Dendritic cell treated with granulocyte-macrophage colony-stimulating factor and Interleukin-4, amounts not matched to agents 40 ng/mL and 50 ng/mL, for 4 days (primary cell): ENCODE results near the gene GOLGA8T.
"Not testable (repeated sequence)": the region's sequence is repeated elsewhere in the genome, so short reads cannot be mapped to it uniquely, and the experiment has no call there.

ENCODE experiments used
- H3K27ac Mint-ChIP-seq: one replicate; pipeline ENCODE4 v1.8.0; 2022; ENCODE audit warnings: mild to moderate bottlenecking, mixed read lengths
- H3K27me3 Mint-ChIP-seq: one replicate; pipeline ENCODE4 v1.8.0; 2022; ENCODE audit warnings: mild to moderate bottlenecking, mixed read lengths
- H3K36me3 Mint-ChIP-seq: one replicate; pipeline ENCODE4 v1.8.0; 2022; ENCODE audit warnings: low read depth, mixed read lengths
- H3K4me1 Mint-ChIP-seq: one replicate; pipeline ENCODE4 v1.8.0; 2022; ENCODE audit warnings: low read depth, mixed read lengths
- H3K4me3 Mint-ChIP-seq: one replicate; pipeline ENCODE4 v1.8.0; 2022; ENCODE audit warnings: mild to moderate bottlenecking, moderate library complexity, mixed read lengths
- H3K9me3 Mint-ChIP-seq: one replicate; pipeline ENCODE4 v1.8.0; 2022; ENCODE audit warnings: mixed read lengths
- intact Hi-C: fragments of 100-400 bp; cut with micrococcal nuclease; formaldehyde crosslinking; loops from one replicate; pipeline ENCODE4 v1.15.0; 2022

The GOLGA8T gene

DNA sequence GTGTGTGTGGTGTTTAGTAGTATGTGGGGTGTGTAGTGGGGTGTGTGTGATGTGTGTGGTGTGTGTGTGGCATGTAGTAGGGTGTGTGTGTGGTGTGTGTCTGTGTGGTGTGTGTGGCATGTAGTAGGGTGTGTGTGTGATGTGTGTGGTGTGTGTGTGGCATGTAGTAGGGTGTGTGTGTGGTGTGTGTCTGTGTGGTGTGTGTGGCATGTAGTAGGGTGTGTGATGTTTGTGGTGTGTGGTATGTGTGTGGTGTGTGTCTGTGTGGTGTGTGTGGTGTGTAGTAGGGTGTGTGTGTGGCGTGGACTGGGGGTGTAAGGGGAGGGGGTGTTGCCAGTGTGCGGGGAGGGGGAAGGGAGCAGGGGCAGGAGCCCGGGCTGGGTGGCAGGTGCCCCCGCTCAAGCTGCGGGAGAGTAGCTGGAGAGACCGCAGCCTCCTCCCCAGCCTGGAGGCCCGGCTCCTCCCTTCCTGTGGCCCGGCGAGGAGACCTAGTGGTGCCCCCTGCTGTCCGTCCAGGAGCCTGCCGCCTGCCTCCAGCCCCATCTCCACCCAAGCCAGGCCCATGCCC is 38.3 kb downstream of the GOLGA8T start:
- intact Hi-C loops, H3K36me3 Mint-ChIP-seq, H3K4me1 Mint-ChIP-seq, H3K9me3 Mint-ChIP-seq, H3K4me3 Mint-ChIP-seq, H3K27ac Mint-ChIP-seq, H3K27me3 Mint-ChIP-seq: not testable (repeated sequence)

DNA sequence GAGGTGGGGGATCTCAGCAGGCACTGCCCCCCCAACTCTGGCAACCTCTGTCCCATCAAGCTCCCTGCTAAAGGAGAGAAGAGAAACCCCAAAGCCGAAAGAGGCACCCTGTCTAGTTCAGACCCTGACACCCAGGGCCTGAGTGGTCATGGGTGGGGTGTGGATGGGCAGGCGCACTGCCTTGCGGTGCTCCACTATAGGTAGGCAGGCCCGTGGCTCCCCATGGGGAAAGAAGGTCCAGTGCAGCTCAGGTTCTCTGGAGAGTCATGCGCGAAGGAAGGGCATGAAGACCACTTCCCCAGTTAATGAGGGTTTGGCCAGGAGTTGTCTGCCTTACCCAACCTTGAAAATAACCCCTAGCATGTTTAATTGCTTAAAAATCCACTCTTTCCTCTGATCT is 40.4 kb downstream of the GOLGA8T start:
- intact Hi-C loops, H3K27me3 Mint-ChIP-seq, H3K36me3 Mint-ChIP-seq, H3K4me1 Mint-ChIP-seq, H3K4me3 Mint-ChIP-seq, H3K27ac Mint-ChIP-seq, H3K9me3 Mint-ChIP-seq: not testable (repeated sequence)

DNA sequence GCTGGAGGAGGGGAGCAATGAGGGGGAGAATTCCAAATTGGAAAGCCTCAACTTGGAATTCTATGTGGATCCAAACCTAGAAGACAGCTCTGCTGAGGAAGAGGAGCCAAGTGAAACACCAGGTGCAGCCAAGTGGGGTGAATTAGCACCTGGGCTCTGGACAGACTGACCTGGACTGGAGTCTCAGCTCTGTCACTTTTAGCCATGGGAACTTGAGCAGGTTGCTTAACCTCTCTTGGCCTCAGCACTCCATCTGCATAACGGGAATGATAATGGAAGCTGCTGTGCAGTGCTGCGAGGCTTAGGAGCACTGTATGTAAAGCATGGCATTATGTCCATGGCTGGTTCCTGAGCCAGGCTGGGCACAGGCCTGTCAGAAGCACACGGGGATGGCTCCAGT is 41.8 kb downstream of the GOLGA8T start:
- H3K4me1 Mint-ChIP-seq, H3K36me3 Mint-ChIP-seq, H3K4me3 Mint-ChIP-seq, H3K27ac Mint-ChIP-seq, H3K27me3 Mint-ChIP-seq, H3K9me3 Mint-ChIP-seq, intact Hi-C loops: not testable (repeated sequence)

DNA sequence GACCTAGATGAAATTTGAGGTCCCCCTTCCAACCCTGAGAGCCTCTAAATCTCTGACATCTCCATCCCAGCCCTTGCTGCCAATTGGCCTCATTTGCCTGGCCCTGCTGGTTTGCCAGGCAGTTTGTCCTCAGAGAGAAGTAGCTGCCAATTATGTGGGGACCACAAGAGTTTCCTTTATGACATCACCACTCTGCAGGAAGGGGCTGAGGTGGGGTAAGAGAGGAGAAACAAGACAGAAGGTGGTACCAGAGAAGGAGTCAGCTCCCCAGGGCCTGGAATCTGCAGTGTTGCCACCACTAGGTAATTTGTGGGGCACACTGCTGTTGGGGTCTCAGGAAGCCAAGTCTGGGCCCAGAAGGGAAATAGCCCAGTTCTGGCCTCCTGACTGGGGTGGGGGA is 45.0 kb downstream of the GOLGA8T start:
- H3K4me3 Mint-ChIP-seq, H3K27me3 Mint-ChIP-seq, intact Hi-C loops, H3K4me1 Mint-ChIP-seq, H3K36me3 Mint-ChIP-seq, H3K27ac Mint-ChIP-seq, H3K9me3 Mint-ChIP-seq: not testable (repeated sequence)

DNA sequence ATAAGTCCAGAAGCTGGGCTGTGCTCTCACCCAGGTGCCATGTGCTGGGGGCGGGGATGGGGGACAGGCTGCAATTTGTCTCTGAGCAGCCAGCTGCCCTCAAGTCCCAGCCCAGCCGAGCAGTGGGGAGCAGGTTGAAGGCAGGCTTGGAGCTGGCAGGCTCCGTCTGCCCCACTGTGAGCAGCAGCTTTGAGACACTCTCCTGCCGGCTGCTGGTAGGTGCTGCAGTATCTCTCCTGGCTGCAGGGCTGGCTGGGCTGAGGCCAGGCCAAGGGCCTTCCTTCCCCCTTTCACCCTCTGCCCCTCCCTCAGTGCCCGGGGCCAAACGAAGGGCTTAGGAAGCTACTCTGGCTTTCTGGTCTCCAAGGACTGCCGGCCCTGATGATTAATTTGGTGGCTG is 50.6 kb downstream of the GOLGA8T start:
- H3K27me3 Mint-ChIP-seq, H3K36me3 Mint-ChIP-seq, H3K4me1 Mint-ChIP-seq, intact Hi-C loops, H3K27ac Mint-ChIP-seq, H3K4me3 Mint-ChIP-seq, H3K9me3 Mint-ChIP-seq: not testable (repeated sequence)

DNA sequence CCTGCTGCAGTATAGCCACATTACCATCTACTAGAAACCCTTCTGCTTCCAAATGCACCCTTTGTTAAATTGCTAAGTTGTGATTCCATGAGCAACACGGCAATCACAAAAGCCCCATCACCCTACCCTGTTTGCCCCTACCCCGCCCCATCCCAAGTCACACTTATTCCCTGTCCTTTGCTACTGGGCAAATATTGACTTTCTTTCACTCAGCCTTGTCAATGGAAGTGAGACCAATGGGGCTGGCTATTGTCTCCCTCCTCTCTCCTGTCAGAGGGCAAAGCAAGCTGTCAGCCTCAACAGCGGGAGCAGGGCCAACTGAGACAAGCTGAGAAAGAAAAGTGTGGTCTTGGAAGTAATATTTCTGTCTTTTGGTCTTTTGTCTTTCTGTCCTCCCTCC is 52.6 kb downstream of the GOLGA8T start:
- H3K36me3 Mint-ChIP-seq, H3K27ac Mint-ChIP-seq, intact Hi-C loops, H3K4me1 Mint-ChIP-seq, H3K27me3 Mint-ChIP-seq, H3K9me3 Mint-ChIP-seq, H3K4me3 Mint-ChIP-seq: not testable (repeated sequence)

DNA sequence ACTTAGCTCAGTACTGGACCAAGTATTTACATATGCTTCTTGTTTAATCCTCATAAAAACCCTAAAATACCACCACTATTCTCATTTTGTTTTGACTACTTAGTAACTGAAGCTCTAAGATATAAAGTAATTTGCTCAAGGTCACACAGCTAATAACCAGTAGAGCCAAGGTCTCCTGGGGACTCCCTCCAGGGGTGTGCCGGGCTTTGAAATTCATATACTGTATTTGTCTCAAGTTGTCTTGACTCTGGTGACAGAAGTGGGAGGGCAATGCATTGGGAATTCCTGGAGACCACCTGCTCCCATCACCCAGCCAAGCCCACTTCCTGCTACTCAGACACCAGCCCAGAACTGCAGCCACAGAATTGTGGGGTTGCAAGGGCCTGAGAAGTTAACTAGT is 54.9 kb downstream of the GOLGA8T start:
- H3K9me3 Mint-ChIP-seq, H3K36me3 Mint-ChIP-seq, H3K27me3 Mint-ChIP-seq, H3K4me3 Mint-ChIP-seq, H3K4me1 Mint-ChIP-seq, intact Hi-C loops, H3K27ac Mint-ChIP-seq: not testable (repeated sequence)

DNA sequence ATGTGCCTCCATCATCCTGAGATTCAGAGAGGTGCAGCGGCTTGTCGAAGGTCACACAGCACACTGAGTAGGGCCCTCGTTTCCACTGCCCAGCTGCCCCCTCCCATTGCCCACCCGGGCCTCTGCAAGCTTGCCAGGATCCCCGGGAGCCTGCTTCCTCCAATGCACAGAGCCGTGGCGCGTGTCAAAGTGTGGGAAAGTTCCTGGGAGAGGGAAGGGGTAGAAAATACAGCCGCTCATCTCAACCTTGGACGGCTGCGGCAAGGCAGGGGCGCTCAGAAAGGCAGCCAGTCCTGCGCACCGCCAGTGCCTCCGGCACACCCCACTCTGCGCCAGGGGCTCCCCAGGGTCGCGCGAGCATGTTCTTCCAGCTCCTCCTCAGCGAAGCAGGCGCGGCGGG is 56.3 kb downstream of the GOLGA8T start:
- H3K4me3 Mint-ChIP-seq, intact Hi-C loops, H3K27me3 Mint-ChIP-seq, H3K27ac Mint-ChIP-seq, H3K36me3 Mint-ChIP-seq, H3K4me1 Mint-ChIP-seq, H3K9me3 Mint-ChIP-seq: not testable (repeated sequence)

DNA sequence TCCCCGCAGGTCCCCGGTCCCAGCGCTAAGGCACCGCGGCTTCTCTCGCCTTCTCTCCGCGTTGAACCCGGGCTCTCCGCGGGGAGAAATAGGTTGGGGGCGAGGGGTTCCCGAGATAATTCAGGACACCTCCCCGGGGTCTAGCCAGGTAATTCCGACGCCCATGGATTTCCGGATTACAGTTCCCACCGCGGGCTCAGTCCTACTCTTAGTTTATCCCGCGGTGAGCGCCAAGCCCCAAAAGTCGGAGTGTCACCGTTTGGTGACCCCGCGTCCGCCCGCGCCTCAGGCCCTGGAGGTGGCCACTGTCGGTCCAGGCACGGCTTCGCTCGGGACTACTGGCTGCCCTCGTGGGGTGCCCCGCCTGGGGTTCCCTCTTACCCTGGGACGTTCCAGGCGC is 56.8 kb downstream of the GOLGA8T start:
- H3K4me1 Mint-ChIP-seq, H3K36me3 Mint-ChIP-seq, H3K27ac Mint-ChIP-seq, H3K27me3 Mint-ChIP-seq, intact Hi-C loops, H3K9me3 Mint-ChIP-seq, H3K4me3 Mint-ChIP-seq: not testable (repeated sequence)

DNA sequence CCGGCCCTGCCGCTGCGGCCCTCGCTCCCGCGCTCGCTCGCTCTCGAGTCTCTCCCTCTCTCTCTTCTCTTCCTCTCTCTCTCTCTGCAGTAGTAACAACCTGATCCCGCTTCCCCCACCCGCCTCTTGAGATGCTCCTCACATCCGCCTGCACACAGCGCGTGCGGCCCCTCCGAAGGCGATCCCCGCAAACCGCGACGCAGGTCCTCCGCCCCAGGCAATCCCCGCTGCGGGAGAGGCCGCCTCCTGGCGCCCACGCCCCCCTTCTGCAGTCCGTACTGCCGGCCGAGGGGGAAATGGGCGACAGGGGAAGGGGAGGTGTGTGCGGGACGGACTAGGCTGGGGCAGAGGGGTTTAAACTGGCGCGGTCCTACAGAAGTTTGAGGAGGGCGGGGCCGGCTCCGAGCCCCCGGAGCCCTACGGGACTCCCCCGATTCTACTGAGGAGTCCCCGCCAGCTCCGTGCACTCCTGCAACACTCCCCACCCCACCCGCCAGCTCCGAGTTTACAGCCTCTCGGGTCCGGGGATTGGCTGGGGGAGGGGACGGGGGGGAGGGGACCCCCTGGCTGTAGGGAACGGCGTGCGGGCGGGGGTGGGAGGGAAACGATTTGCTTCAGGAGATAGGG is 57.4 kb downstream of the GOLGA8T start:
- H3K9me3 Mint-ChIP-seq, H3K4me1 Mint-ChIP-seq, intact Hi-C loops, H3K4me3 Mint-ChIP-seq, H3K27ac Mint-ChIP-seq, H3K27me3 Mint-ChIP-seq, H3K36me3 Mint-ChIP-seq: not testable (repeated sequence)

DNA sequence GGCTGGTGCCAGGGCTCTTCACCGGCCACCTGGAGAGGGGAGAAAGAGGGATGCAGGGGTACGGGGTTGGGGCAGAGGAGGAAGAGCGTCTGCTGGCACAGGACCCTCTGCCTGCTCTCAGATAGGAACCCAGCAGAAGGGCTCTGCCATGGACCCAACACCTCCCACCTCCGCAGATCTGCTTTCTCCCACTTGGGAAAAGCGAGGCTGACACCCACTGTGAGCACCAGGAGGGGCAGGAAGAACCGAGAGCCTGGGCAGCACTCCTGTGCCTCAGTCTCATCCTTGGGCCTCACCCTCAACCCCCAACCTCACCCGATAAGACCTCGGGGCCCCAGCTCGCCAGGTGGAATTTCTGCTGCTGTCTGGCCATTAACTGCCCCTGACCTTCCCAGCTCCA is 58.0 kb downstream of the GOLGA8T start:
- H3K36me3 Mint-ChIP-seq, H3K9me3 Mint-ChIP-seq, H3K4me1 Mint-ChIP-seq, H3K4me3 Mint-ChIP-seq, H3K27ac Mint-ChIP-seq, H3K27me3 Mint-ChIP-seq, intact Hi-C loops: not testable (repeated sequence)
